ENCODE measurements around the gene THAP10.

Gene THAP10

DNA sequence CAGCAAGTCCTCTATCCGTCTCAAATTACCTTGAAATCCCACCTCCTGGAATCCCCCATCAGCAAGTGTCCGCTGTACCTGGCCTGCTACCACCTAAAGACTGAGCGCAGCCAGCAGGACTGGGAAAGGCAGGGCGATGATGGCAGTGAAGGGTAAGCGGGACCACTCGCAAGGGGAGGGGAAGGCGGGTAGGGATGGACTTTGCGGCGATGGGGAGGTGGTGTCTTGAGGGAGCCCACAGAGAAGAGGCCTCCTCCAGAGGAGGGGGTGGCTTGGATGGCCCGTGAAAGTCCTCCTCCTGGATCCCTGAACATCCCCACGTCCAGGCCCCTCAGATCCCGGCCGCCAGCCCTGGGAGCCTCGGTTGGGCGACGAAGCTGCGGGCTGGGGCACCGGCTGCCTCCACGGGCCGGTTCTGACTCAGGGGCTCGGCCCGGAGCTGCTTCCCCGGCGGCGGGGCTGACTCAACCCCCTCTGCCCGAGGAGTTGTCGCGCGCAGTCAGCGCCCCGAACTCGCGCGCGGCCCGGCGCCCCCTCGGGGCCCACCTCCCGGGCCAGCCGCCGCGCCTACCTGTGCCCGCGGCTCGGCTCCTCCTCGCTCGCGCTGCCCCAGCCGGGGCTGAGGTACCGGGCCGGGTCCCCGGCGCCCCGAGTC, 38.8 kb downstream of the THAP10 start:
- no peak for DNase-seq

DNA sequence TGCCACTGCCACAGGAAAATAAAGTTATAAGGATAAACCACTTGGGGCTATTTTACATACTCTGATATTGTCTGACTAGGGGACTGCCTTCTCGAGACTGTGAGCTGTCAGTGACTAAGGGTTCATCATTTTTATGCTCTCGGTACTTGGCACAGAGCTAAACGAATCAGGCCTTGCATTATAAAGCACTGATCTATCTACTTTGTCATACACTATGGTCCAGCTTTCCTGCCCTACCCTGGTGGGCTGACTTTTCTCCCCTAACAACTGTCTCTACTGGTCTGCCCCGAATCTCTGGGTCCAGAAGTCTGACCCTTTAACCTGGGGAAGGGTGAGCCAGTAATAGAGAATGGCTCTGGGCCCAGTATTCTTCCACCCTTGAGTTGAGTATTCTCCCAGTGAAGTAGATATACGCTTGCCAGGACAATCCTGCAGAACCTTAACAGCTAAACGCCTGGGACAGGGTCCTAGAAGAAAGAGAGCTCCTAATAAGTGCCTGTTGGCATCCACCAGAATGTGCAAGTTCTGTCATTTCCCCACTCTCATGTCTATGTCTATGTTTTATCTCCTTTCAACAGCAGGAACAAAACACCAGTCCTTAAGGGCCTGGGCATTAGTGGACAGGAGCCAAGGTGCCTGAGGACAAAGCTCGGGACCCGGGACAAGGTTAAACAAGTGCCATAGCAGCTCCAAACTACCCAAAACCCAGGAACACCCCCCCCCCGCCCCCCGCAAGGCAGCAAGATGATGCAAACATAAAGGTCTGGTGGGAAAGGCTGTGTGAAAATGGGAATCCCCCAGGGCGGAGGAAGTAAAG, 39.5 kb downstream of the THAP10 start:
- DNase-seq = no peak

DNA sequence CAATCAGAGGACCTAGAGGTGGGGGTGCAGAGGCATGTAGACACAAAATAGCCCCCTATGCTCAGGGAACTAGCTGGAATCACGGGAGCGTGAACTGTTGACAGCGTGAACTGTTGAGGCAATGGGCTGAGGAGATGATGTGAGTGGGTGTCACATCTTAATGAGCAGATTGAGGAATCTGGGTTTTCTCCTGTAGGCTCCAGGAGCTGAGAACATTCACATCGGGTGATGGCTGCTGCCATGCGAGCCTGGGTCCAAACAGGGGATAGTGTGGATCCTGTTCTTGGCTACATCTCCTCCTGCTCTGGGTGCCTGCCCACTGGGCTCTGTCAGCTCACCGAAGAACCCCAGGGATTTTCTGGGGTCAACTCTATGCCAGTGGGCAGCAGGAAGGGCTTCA, 40.3 kb downstream of the THAP10 start:
- no peak for DNase-seq

DNA sequence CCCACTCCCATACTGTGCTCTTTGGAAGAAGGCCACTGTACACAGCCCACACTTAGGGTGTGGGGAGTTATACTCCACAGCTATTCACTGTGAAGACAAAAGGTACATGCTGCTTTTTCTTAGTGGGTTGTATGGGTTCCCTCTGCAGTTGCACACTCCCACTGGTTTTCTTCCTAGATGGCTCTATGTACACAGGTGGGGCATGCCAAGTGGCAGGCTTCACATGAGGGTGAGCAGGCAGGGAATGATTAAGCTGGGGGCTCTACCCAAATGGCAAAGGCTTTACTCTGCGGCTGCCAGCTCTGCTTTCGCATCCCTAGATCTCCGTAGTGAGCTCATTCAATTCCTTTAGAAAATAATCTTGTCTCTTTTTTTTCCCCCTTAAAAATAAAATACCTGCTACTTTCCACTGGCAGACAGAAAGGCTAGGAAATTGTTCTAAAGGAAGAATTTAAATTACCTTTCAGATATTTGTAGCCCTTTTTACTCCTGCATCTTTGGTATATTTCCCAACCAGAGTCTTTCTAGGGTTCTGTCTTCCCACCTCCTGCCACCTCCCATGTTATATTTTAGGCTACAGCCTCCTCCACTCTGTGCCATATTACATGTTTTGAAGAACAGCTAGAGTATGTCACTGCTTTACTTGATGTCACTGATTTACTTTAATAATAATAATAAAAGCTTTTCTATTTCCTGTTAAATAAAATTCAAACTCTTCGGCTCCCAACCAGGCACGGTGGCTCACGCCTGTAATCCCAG, 46.5 kb downstream of the THAP10 start:
- DNase-seq = no peak

DNA sequence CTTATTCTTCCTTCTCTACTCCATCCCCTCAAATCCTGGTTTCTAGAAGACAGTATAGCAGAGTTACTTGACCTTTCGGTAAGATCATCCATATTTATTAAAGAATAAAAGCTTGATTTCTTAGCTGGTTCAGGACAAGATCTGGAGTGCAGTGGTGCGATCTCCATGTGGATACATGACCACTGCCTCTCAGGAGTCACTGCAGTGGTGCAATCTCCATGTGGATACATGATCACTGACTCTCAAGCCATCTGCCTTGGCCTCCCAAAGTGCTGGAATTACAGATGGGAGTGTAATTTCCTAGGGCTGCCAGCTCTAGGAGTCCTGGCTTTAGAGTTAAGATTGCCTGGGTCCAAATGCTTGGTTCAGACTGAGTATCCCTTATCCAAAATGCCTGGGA, 54.8 kb downstream of the THAP10 start:
- DNase-seq = no peak

DNA sequence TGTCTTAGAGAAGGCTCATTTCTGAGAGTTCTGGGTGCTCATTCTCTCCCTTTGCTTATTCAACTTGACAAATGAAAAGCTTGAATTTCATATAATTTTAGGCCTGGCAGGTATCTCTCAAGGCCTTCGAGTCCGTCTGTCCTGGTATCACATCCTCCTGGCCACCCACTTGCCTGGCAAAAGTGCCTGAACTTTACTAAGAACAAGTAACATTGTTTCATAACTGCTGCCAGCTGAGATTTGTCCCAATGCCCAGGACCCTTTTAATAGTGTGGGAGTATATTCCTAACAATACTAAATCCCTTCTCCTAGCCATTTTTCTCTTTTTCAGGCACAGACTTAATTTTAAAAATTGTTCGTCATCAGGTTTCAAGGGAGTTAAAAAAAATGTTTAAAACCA, 56.4 kb downstream of the THAP10 start:
- DNase-seq = no peak

DNA sequence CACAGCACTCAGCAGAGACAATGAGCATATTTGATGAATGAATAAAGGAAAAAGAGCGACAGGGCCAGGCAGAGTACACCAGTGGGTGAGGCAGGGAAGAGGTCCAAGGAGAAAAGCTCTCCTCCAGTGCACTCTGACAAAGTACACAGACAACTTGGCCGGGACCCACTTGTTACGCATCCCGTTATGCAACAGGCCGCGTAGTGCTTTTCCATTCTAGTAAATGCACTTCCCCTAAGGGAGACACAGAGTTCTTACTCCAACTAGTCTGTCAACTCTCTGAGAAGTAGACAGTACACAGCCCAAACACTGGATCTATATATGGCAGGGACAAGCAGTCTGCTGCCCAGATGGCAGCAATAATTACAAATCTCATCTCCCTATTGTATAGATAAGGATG, 56.8 kb downstream of the THAP10 start:
- no peak for DNase-seq

DNA sequence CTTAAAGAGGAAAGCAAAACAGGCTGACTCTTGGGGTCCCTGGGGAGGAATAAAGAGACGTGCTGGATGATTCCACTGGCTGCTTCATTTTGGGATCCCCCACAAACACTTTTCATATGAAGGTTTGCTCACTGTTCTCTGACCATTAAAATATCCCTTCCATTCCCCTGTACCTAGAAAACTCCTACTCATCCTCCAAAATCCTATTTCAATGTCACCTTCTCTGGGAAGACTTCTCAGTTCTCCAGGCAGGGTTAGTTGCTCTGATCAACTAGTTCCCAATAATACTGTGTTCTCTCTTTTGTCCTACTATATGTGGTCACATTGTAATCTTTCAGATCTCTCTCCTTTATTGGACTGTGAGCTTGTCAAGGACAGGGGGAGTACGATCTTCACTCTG, 57.2 kb downstream of the THAP10 start:
- DNase-seq = no peak

DNA sequence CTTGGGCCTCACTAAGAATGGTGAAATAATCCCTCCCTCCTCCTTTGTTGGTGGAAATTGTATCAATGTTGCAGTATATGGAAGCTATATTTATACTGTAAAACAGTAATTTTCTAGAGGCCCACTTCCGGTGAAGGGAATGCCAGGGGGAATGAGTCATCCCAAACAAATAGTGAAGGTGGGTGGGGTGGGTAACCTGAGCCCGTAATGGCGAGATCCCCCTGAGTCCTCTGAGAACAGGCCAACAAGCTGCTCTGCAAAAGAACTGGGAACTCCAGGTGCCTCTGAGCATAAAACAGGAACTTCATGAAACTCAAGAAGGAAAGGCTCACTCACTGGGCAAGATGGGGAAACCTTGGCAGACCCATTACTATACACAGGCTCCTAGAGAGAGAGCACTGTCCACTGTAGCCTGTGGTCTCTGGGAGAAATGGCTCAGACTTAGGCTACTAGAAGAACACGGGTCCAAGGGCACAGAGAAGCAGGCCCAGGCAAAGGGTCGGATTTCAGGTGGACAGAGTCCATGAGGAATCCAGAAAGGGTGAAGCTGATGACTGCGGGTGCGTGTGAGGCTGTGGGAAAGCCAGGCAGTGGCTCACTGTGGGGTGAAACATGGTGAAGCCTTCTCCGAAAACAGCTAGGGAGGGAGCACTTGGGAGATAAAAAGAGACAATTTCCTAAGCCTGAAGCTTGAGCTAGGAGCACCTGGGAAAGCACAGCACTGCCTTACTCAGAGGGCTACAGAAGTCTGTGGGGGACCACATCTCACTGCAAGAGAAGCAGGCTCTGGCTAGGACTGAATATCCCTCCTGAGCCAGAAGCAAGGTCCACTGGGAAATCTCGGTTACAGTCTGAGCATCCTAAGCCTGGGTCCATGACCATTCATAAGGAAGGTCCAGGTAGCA, 58.1 kb downstream of the THAP10 start:
- no peak for DNase-seq

DNA sequence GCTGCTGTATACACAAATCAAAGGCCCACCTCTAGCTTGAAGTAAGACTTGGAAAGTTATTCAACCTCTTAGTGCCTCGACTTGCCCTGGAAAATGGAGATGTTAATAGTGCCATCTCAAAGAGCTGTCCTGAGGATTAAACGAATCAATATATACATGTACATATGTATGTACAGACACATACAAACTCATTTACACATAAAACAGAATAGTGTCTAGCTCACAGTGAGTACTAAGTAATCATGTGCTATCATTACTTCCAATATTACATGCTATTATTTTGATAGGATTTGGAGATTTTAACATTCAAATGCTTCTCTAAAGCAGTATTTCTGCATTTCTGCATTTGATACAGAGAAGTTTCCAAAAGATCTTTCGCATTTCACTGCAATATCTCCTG, 58.8 kb downstream of the THAP10 start:
- no peak for DNase-seq

DNA sequence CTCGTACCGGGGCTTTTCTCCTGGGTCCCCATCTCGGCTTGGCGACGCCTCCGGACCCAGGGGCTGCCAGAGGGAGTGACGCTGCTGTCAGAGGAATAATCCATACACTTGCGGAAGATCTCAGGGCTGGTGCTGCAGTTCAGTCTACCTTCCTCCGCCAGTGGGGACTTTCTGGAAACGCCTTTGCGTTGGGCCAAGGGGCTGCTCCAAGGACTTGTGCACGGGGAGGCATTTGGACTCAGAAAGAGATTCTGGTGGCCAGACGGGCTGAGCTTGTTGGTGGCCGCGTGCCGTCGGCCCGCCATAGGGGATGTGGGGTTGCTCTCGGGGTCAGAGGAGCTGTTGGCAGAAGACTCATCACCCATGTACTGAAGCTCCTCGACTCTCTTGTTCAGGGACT, 60.1 kb downstream of the THAP10 start:
- DNase-seq = no peak
